NT2/D1 (cell line): ENCODE measurements around the gene PRAMEF2.
"Not testable (repeated sequence)": the region's sequence is repeated elsewhere in the genome, so short reads cannot be mapped to it uniquely, and the experiment has no call there.

Source experiments
- YY1 ChIP-seq: IDR thresholded peaks from 2 replicates; pipeline ENCODE4 v1.6.1; 2011; ENCODE audit not compliant: insufficient read length, insufficient read depth
- ZNF274 ChIP-seq: IDR thresholded peaks from 2 replicates; pipeline ENCODE4 v1.6.1; 2011; ENCODE audit warnings: mild to moderate bottlenecking, low read depth, low read length

GRCh38 chr1:12863131-12863880, 6.4 kb downstream of the PRAMEF2 start:
- not testable (repeated sequence) for TF ChIP-seq YY1, ZNF274
